Measurements from ENCODE around the gene EPHB2. TPM values are rescaled to one million over a fixed set of nuclear protein-coding genes. Genes with fewer than 3 reads are reported as not detected.

The EPHB2 gene
- polyA plus RNA-seq, 1 donor from 2014 or later, result not detected

DNA sequence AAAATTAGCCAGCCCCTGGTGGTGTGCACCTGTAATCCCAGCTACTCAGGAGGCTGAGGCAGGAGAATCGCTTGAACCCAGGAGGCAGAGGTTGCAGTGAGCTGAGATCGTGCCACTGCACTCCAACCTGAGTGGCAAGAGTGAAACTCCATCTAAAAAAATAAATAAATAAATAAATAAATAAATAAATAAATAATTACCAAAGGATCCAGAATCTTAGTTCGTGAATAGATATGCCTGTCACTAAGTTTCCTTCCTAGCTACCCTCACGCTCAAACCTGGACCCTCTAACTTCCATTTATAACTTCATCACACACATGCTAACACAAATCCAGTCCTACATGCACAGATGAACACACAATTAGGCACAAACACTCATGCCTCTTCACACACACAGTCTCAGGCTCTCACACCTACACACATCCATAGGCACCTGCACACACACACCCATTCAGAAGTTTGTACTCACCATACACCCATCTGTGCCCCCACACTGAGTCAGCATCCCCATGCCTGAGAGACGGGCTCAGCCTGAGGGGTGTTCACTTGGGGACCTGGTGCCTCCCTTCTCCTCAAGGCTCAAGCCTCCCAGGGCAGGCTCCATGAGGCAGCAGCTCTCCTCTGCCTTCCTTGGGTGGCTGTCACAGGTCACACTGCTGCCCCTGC, 200.5 kb downstream of the EPHB2 start:
- H3K4me3 Mint-ChIP-seq, result no peak overlapping the region
- no peaks in the 10 kb centered on the region for H3K27me3 Mint-ChIP-seq
- no peaks in the 10 kb centered on the region for H3K4me1 Mint-ChIP-seq
- H3K9me3 Mint-ChIP-seq, result no peaks in the 10 kb centered on the region
- no peaks in the 10 kb centered on the region for H3K36me3 Mint-ChIP-seq
- no peak overlapping the region for H3K27ac Mint-ChIP-seq

DNA sequence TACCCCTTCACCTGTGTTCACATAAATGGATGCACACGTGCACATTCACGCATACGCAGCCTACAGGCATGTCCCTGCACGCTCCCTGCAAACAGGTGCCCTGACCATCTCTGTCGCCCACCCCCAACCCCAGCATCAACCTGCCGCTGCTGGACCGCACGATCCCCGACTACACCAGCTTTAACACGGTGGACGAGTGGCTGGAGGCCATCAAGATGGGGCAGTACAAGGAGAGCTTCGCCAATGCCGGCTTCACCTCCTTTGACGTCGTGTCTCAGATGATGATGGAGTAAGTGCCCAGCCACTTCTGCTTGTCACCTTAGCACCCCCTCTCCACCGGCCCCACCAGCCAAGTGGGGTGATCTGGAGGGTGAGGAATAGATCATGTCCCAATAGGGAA, 201.7 kb downstream of the EPHB2 start:
- Mint-ChIP-seq H3K4me3 (no peak overlapping the region), H3K9me3 (no peaks in the 10 kb centered on the region), H3K27me3 (peaks cover 1% of the 10 kb centered on the region), H3K27ac (no peak overlapping the region), H3K4me1 (no peaks in the 10 kb centered on the region), H3K36me3 (peaks cover 1% of the 10 kb centered on the region)

- peaks cover 1% of the 10 kb centered on the region for H3K36me3 Mint-ChIP-seq
- H3K27me3 Mint-ChIP-seq, result peaks cover 6% of the 10 kb centered on the region
- H3K27ac Mint-ChIP-seq, result no peak overlapping the region
- H3K4me3 Mint-ChIP-seq, result no peak overlapping the region
- H3K9me3 Mint-ChIP-seq, result no peaks in the 10 kb centered on the region
- H3K4me1 Mint-ChIP-seq, result no peaks in the 10 kb centered on the region
These were observed 202.9 kb downstream of the EPHB2 start for GRCh38 chr1:22913421-22914141.

DNA sequence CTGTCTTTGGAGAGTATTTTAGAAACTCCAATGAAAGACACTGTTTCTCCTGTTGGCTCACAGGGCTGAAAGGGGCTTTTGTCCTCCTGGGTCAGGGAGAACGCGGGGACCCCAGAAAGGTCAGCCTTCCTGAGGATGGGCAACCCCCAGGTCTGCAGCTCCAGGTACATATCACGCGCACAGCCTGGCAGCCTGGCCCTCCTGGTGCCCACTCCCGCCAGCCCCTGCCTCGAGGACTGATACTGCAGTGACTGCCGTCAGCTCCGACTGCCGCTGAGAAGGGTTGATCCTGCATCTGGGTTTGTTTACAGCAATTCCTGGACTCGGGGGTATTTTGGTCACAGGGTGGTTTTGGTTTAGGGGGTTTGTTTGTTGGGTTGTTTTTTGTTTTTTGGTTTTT, 203.5 kb downstream of the EPHB2 start:
- no peak overlapping the region for H3K4me3 Mint-ChIP-seq
- peaks cover 1% of the 10 kb centered on the region for H3K36me3 Mint-ChIP-seq
- H3K4me1 Mint-ChIP-seq, result no peaks in the 10 kb centered on the region
- H3K9me3 Mint-ChIP-seq, result no peaks in the 10 kb centered on the region
- peaks cover 7% of the 10 kb centered on the region for H3K27me3 Mint-ChIP-seq
- no peak overlapping the region for H3K27ac Mint-ChIP-seq

GRCh38 chr1:22914633-22915217, 204.1 kb downstream of the EPHB2 start:
- no peaks in the 10 kb centered on the region for H3K4me1 Mint-ChIP-seq
- no peaks in the 10 kb centered on the region for H3K9me3 Mint-ChIP-seq
- H3K27ac Mint-ChIP-seq, result no peak overlapping the region
- peaks cover 7% of the 10 kb centered on the region for H3K27me3 Mint-ChIP-seq
- H3K36me3 Mint-ChIP-seq, result peaks cover 1% of the 10 kb centered on the region
- H3K4me3 Mint-ChIP-seq, result no peak overlapping the region

- H3K36me3 Mint-ChIP-seq, result peaks cover 1% of the 10 kb centered on the region
- peaks cover 7% of the 10 kb centered on the region for H3K27me3 Mint-ChIP-seq
- no peaks in the 10 kb centered on the region for H3K4me1 Mint-ChIP-seq
- H3K27ac Mint-ChIP-seq, result no peak overlapping the region
- H3K4me3 Mint-ChIP-seq, result no peak overlapping the region
- H3K9me3 Mint-ChIP-seq, result no peaks in the 10 kb centered on the region
These were observed 204.6 kb downstream of the EPHB2 start for GRCh38 chr1:22915231-22915630.

DNA sequence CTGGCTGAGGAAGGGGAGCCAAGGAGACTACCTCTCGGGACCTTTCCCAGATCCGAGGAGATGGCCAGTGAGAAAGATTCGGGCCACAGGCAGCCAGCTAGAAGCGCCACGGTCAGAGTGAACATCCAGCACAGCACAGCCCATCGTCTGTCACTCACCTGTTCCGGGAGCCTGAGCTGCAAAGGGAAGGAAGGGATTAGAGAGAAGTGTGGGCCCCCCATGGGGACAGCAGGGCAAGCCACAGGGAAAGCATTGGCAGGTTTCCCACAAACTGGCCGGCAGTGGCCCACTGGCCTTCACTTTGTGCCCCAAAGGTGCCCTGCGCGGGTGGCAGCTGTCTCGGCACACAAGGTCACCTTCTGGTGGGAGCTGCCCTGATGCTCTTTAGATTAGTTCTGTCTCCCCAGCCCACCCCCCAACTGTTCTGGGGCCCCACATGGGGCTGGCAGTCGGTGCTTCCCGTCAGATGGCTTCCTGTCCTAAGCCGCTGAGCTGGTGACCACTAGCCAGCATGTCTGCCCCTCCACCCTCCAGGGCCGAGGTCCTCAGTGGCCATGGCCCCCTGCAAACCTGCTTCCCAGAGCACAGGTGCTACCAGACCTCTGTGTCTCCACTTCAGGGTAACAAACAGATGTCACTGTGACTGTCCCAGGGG, 205.3 kb downstream of the EPHB2 start:
- Mint-ChIP-seq H3K36me3 (peaks cover 1% of the 10 kb centered on the region), H3K27ac (no peak overlapping the region), H3K27me3 (peaks cover 7% of the 10 kb centered on the region), H3K4me1 (no peaks in the 10 kb centered on the region), H3K4me3 (peak overlapping the region in 1 of 4 donors; percentile 43), H3K9me3 (no peaks in the 10 kb centered on the region)

DNA sequence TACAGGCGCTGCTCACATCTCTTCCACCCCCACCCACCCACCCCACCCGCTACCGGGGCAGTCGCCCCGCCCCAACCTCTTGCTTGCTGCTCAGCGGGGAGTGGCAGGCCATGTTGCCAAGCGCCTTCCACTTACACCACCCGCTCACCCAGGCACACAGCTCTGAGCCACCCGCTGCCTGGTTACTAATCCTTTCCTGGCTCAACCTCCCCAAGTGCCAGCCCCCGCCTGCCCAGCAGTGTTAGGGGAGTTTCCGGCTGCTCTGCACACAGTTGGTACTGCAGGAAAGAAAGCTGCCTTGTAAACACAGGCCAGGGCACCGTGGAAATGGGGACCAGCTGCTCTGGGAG, 205.8 kb downstream of the EPHB2 start:
- peaks cover 7% of the 10 kb centered on the region for H3K27me3 Mint-ChIP-seq
- H3K36me3 Mint-ChIP-seq, result peaks cover 1% of the 10 kb centered on the region
- H3K4me1 Mint-ChIP-seq, result no peaks in the 10 kb centered on the region
- no peaks in the 10 kb centered on the region for H3K9me3 Mint-ChIP-seq
- no peak overlapping the region for H3K27ac Mint-ChIP-seq
- H3K4me3 Mint-ChIP-seq, result no peak overlapping the region

DNA sequence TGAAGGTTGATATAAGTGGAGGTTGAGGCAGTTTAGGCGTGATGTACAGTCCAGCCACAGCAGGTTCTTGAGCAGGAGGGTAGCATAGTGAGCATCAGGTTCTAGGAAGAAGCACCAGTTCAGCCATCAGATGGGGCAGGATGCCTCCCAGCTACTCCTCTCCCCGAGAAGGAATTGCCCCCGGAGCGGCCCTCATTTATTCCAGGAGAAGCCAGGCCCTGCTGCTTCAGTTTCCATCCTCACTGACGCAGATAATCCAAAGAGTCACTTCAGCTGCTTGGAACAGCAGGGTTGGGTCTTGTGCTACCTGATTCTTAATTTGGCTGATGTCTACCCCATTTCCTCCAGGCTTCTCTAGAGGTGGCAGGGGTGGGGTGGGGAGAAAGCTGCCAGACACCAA, 207.3 kb downstream of the EPHB2 start:
- peaks cover 0 to 1% (median 0%) of the 10 kb centered on the region in 3 donors for H3K9me3 Mint-ChIP-seq
- no peaks in the 10 kb centered on the region for H3K4me1 Mint-ChIP-seq
- H3K36me3 Mint-ChIP-seq, result peaks cover 1% of the 10 kb centered on the region
- no peak overlapping the region for H3K4me3 Mint-ChIP-seq
- H3K27ac Mint-ChIP-seq, result no peak overlapping the region
- H3K27me3 Mint-ChIP-seq, result peaks cover 7% of the 10 kb centered on the region

DNA sequence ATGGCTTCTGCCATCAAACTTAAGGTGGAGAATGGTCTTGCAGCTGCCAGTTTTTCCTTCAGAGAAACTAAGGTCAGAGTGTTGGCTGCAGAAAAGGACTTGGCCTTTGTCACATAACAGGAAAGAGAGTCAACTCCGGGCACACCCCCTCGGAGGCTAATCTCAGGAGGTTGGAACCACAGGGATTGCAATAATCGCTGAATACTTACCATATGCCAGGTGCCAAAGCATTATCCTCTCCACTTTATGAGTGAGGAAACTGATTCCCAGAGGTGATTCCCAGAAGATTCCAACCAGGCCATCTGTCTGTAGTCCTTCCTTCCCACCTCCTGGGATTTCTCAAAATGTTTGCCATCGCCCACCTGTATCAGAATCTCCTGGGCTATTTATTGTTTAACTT, 208.0 kb downstream of the EPHB2 start:
- peaks cover 1% of the 10 kb centered on the region for H3K36me3 Mint-ChIP-seq
- peaks cover 7% of the 10 kb centered on the region for H3K27me3 Mint-ChIP-seq
- no peak overlapping the region for H3K27ac Mint-ChIP-seq
- peaks cover 0 to 1% (median 0%) of the 10 kb centered on the region in 3 donors for H3K9me3 Mint-ChIP-seq
- H3K4me1 Mint-ChIP-seq, result no peaks in the 10 kb centered on the region
- no peak overlapping the region for H3K4me3 Mint-ChIP-seq

- peaks cover 0 to 1% (median 0%) of the 10 kb centered on the region in 3 donors for H3K9me3 Mint-ChIP-seq
- H3K27ac Mint-ChIP-seq, result no peak overlapping the region
- H3K4me1 Mint-ChIP-seq, result no peaks in the 10 kb centered on the region
- H3K4me3 Mint-ChIP-seq, result no peak overlapping the region
- H3K36me3 Mint-ChIP-seq, result peaks cover 1% of the 10 kb centered on the region
- peaks cover 7% of the 10 kb centered on the region for H3K27me3 Mint-ChIP-seq
These were observed 208.8 kb downstream of the EPHB2 start for GRCh38 chr1:22919341-22920025.

- Mint-ChIP-seq H3K27ac (no peak overlapping the region), H3K4me3 (no peak overlapping the region), H3K27me3 (peaks cover 9% of the 10 kb centered on the region), H3K36me3 (peaks cover 1% of the 10 kb centered on the region), H3K9me3 (peaks cover 0 to 1% (median 0%) of the 10 kb centered on the region in 3 donors), H3K4me1 (no peaks in the 10 kb centered on the region)
These were observed 209.5 kb downstream of the EPHB2 start for GRCh38 chr1:22920026-22920733.

DNA sequence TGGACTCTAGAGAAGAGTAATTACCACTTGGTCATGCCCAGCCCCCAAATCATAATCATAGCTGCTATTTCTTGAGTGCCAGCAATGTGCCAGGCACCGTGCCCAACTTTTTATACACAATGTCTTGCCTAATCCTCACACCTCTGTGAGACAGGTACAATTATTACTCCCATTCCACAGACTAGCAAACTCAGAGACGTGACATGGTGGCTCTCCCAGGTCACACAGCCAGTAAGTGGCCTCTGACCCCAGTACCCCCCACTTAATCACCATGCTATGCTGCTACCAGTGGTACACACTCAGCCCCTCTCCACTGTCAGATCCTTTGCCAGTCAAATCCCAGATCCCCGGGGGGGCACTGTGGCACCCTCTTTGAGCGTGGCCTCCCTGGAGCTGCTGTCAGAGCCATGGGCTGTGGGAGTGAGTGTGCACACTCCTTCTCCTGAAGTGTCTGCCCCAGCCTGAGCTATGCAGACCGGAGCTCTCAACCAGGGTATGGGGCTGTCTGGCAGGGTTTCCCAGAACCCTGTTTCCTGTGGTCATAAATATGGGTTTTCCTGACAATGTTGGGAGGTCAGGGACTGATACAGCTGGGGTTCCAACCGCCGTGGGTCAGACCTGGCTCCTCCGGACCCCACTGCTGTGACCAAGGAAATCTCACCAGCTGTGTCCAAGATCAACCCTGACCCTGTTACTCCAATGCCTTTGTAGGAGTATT, 210.3 kb downstream of the EPHB2 start:
- H3K36me3 Mint-ChIP-seq, result peaks cover 1% of the 10 kb centered on the region
- H3K27ac Mint-ChIP-seq, result no peak overlapping the region
- no peaks in the 10 kb centered on the region for H3K4me1 Mint-ChIP-seq
- peaks cover 11% of the 10 kb centered on the region for H3K27me3 Mint-ChIP-seq
- no peak overlapping the region for H3K4me3 Mint-ChIP-seq
- H3K9me3 Mint-ChIP-seq, result peaks cover 0 to 1% (median 0%) of the 10 kb centered on the region in 3 donors
